ENCODE results near the gene DNPH1. TPM values are rescaled to one million over a fixed set of nuclear protein-coding genes. Genes with fewer than 3 reads are reported as not detected.

Gene DNPH1
- total RNA-seq, 6 donors from 2014 or later, result 15.7 to 63.4 (median 44.4) TPM

DNA sequence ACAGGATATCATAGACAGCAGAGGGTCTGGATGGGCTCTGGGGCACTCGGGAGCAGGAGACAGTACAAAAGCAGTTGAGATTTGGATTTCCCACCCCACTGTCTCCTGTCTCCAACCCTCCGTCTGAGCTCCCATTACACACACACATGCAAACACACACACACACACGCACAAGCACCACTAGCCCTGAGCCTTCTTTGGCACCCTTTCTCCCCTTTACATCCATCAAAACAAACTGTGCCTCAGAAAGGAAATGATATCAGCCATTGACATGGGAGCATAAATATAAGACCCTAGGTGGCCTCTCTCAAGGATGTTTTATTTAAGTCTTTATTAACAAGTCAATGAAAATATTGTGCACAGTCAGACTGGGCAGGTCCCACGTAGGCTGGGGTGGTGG, 31.5 kb upstream of the DNPH1 start:
- H3K9me3 ChIP-seq, result no peaks in the 10 kb centered on the region
- no peaks in the 10 kb centered on the region for H3K36me3 ChIP-seq
- no peak for ATAC-seq (ENCODE audit: low FRiP score in 2 of 2)
- no peaks in the 10 kb centered on the region for H3K4me1 ChIP-seq
- no peak overlapping the region for H3K27ac ChIP-seq
- 60 to 74% methylated on average over 4 of the region's 4 CpGs for WGBS, 2 donors
- no peak for DNase-seq
- H3K27me3 ChIP-seq, result no peaks in the 10 kb centered on the region
- no peak overlapping the region for H3K4me3 ChIP-seq
- TF ChIP-seq POLR2AphosphoS5 (IDR thresholded peaks at IDR 0.05) (no peak), EP300 (IDR thresholded peaks at IDR 0.05) (no peak), POLR2A (IDR thresholded peaks at IDR 0.05) (no peak)
- TF ChIP-seq, protein P1, sequence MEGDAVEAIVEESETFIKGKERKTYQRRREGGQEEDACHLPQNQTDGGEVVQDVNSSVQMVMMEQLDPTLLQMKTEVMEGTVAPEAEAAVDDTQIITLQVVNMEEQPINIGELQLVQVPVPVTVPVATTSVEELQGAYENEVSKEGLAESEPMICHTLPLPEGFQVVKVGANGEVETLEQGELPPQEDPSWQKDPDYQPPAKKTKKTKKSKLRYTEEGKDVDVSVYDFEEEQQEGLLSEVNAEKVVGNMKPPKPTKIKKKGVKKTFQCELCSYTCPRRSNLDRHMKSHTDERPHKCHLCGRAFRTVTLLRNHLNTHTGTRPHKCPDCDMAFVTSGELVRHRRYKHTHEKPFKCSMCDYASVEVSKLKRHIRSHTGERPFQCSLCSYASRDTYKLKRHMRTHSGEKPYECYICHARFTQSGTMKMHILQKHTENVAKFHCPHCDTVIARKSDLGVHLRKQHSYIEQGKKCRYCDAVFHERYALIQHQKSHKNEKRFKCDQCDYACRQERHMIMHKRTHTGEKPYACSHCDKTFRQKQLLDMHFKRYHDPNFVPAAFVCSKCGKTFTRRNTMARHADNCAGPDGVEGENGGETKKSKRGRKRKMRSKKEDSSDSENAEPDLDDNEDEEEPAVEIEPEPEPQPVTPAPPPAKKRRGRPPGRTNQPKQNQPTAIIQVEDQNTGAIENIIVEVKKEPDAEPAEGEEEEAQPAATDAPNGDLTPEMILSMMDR (IDR thresholded peaks at IDR 0.05), result no peak

DNA sequence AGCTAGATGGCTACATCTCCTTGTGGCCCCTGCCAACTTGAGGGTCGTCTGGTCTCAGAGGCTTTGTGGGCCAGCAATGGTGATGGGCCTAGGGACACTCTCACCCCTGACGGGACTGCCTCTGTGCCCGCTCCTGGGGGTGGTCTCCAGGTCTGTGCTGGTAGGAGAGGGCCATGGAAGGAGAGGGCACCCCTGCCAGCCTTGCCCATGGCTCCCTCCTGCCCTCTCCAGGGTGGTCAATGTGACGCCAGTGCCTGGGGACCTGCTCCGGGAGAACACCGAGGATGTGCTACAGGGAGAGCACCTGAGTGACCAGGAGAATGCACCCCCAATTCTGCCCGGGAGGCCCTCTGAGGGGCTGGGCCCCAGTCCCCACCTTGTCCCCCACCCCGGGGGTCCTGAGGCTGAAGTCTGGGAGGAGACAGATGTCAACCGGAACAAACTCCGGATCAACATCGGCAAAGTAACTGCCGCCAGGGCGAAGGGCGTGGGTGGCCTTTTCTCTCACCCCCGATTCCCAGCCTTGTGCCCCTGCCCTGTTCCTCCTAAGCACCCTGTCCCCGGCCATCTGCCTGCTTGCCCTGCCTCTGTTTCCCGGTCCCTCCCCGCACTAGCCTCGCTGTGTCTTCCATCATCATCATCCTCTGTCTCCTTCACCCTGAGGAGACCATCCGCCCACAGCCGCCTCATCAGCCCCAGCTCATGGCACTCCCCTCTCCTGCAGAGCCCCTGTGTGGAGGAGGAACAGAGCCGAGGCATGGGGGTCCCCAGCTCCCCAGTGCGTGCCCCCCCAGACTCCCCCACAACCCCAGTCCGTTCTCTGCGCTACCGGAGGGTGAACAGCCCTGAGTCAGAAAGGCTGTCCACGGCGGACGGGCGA, 29.8 kb upstream of the DNPH1 start:
- no peak for TF ChIP-seq POLR2A (IDR thresholded peaks at IDR 0.05)
- TF ChIP-seq EP300 (IDR thresholded peaks at IDR 0.05), result no peak
- Histone ChIP-seq H3K4me1 (no peaks in the 10 kb centered on the region), H3K9me3 (no peaks in the 10 kb centered on the region), H3K27ac (no peak overlapping the region), H3K36me3 (no peaks in the 10 kb centered on the region), H3K4me3 (no peak overlapping the region), H3K27me3 (no peaks in the 10 kb centered on the region)
- ATAC-seq (ENCODE audit: low FRiP score in 2 of 2), result no peak
- DNase-seq, result no peak
- WGBS, 2 donors, result 87 to 94% methylated on average over 25 to 30 of the region's 30 CpGs

DNA sequence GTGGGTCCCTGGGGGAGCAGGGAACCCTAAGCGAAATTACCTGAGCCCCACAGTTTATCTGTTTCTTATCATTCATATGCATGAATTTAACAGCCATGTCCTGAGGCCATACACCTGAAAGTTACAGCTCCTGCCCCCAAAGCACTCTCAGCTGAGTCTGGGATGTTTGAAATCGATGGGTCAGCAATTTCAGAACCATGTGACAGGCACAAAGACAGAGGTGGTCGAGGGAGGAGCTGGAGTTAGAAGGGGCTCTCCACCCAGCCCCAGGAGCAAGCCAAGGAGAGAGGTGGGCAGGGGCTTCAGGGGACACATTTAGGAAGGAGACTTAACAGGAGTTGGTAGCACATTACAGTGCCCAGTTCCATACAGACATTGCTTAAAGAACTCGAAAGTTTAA, 28.9 kb upstream of the DNPH1 start:
- H3K27me3 ChIP-seq, result peaks cover 0 to 3% (median 0%) of the 10 kb centered on the region in 4 donors
- no peaks in the 10 kb centered on the region for H3K36me3 ChIP-seq
- no peak overlapping the region for H3K4me3 ChIP-seq
- no peak for TF ChIP-seq POLR2A (IDR thresholded peaks at IDR 0.05)
- WGBS, 2 donors, result 74 to 76% methylated on average over 4 of the region's 4 CpGs
- DNase-seq, result no peak
- no peaks in the 10 kb centered on the region for H3K4me1 ChIP-seq
- H3K27ac ChIP-seq, result no peak overlapping the region
- no peak for ATAC-seq (ENCODE audit: low FRiP score in 2 of 2)
- no peaks in the 10 kb centered on the region for H3K9me3 ChIP-seq

DNA sequence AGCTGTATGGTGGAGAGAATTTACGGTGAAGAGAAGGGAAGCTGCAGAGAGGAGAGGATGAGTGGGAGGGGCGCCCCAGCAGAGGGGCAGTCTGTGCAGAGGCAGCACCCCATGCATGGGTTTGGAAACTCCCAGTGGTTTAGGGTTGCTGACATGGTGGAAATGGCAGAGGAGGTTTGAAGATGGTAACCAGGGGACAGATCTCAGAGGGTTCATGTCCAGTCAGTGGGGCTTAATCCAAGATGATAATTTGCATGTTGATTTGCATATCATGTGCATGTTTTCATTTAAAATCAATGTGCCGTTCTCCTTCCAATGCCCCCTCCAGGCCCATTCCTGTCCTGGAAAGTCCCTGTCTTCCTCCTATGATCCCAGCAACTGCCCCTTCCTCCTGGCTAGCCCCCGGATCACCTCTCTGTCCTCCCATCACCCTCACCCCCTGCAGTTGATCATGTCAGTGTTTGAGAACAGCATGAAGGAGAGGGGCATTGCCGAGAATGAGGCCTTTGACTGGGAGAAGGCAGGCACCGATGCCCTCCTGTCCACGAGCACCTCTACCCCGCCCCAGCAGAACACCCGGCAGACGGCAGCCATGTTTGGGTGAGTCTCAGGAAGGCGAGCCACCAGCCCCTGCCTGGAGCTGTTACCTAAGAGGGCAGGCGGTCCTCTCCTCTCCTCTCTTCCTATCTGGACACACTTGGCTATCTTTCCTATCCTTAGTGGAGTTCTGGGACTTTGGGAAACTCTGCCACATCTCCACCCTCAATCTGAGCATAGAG, 28.3 kb upstream of the DNPH1 start:
- Histone ChIP-seq H3K9me3 (no peaks in the 10 kb centered on the region), H3K36me3 (no peaks in the 10 kb centered on the region), H3K4me3 (no peak overlapping the region), H3K27me3 (peaks cover 0 to 3% (median 0%) of the 10 kb centered on the region in 4 donors), H3K27ac (no peak overlapping the region), H3K4me1 (no peaks in the 10 kb centered on the region)
- ATAC-seq (ENCODE audit: low FRiP score in 2 of 2), result no peak
- DNase-seq, result no peak
- no peak for TF ChIP-seq POLR2A (IDR thresholded peaks at IDR 0.05)
- TF ChIP-seq POLR2AphosphoS5 (IDR thresholded peaks at IDR 0.05), result no peak
- TF ChIP-seq EP300 (IDR thresholded peaks at IDR 0.05), result no peak
- TF ChIP-seq, protein P1 (IDR thresholded peaks at IDR 0.05), result no peak
- 81 to 84% methylated on average over 8 to 12 of the region's 12 CpGs for whole genome bisulfite sequencing, 2 donors

DNA sequence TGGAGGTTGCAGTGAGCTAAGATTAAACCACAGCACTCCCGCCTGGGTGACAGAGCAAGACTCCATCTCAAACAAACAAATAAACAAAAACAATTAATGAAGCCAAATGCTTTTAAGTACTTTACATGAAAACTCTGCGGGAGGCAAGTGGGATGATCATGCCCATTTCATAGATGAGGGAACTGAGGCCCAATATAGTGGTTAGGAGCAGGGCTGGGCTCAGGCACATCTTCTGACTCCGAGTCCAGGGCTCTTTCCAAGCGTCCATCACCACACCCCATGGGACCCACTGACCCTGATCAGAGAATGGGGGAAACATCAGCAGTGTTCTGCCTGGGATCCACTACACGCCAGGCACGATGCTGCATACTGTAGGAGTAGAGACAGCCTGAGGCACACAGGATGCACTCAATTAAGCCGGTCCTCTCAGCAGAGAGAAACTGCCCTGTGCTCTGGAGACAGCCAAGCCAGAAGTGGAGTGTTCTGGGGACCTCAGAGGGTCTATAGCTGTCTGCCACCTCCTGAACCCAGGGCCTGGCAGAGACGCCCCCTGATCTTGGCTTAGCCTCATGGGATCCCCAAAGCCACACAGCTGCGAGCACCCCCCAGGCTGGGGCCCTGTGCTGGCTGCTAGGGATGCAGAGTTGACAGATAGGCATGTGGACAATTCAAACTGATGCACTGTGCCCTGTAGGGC, 27.5 kb upstream of the DNPH1 start:
- 87 to 90% methylated on average over 6 to 9 of the region's 9 CpGs for WGBS, 2 donors
- Histone ChIP-seq H3K27ac (no peak overlapping the region), H3K27me3 (peaks cover 0 to 3% (median under 1%) of the 10 kb centered on the region in 4 donors), H3K4me1 (no peaks in the 10 kb centered on the region), H3K4me3 (no peak overlapping the region), H3K9me3 (no peaks in the 10 kb centered on the region), H3K36me3 (no peaks in the 10 kb centered on the region)
- no peak for ATAC-seq (ENCODE audit: low FRiP score in 2 of 2)
- no peak for DNase-seq
- no peak for TF ChIP-seq EP300 (IDR thresholded peaks at IDR 0.05)
- TF ChIP-seq POLR2A (IDR thresholded peaks at IDR 0.05), result no peak
- no peak for TF ChIP-seq POLR2AphosphoS5 (IDR thresholded peaks at IDR 0.05)
- TF ChIP-seq, protein P1 (IDR thresholded peaks at IDR 0.05), result no peak

Data from upper lobe of left lung (tissue), 6 donors.